Natural killer cell (primary cell): ENCODE results near the gene OSBP2. TPM values are rescaled to one million over a fixed set of nuclear protein-coding genes. Genes with fewer than 3 reads are reported as not detected.

Experiments used
- ATAC-seq, 3 donors: fragments of 150-1000 bp in 2 of 3; fragments of 200-7000 bp in 1 of 3; cut with Tn5 transposase; 1 replicate in 1 of 3; 2 replicates in 2 of 3; pipeline ENCODE4 v1.10.0; 2021; ENCODE audit warnings: mild to moderate bottlenecking in 2 of 3, moderate library complexity in 2 of 3
- DNase-seq, 2 donors: peaks; one replicate each; pipeline versions ENCODE4 v3.0.0 to v3.0.0-alpha.2; 2013 to 2021; ENCODE audit warnings: mixed read lengths in 1 of 2
- H3K27ac ChIP-seq: one replicate; pipeline ENCODE4 v1.5.1; 2013; ENCODE audit warnings: mild to moderate bottlenecking, low read length
- H3K27me3 ChIP-seq: one replicate; pipeline ENCODE4 v1.6.1; 2013; ENCODE audit warnings: low read length; ENCODE audit not compliant: control insufficient read depth, insufficient read depth
- H3K36me3 ChIP-seq: one replicate; pipeline ENCODE4 v1.6.1; 2013; ENCODE audit warnings: low read length; ENCODE audit not compliant: control insufficient read depth, insufficient read depth
- H3K4me1 ChIP-seq: one replicate; pipeline ENCODE4 v1.6.1; 2013; ENCODE audit warnings: low read length; ENCODE audit not compliant: control insufficient read depth, insufficient read depth
- H3K4me3 ChIP-seq: one replicate; pipeline ENCODE4 v1.5.1; 2013; ENCODE audit warnings: low read length
- H3K9me3 ChIP-seq: one replicate; pipeline ENCODE4 v1.6.1; 2013; ENCODE audit warnings: low read length; ENCODE audit not compliant: control insufficient read depth, insufficient read depth
- H3K27ac Mint-ChIP-seq, 2 donors: one replicate each; pipeline ENCODE4 v1.8.0; 2022; ENCODE audit warnings: mild to moderate bottlenecking in 2 of 2, mixed read lengths in 2 of 2, moderate library complexity in 1 of 2
- H3K27me3 Mint-ChIP-seq, 2 donors: one replicate each; pipeline ENCODE4 v1.8.0; 2022; ENCODE audit warnings: low read depth in 2 of 2, mixed read lengths in 2 of 2
- H3K36me3 Mint-ChIP-seq: one replicate; pipeline ENCODE4 v1.8.0; 2022; ENCODE audit warnings: mixed read lengths
- H3K4me1 Mint-ChIP-seq, 2 donors: one replicate each; pipeline ENCODE4 v1.8.0; 2022; ENCODE audit warnings: mixed read lengths in 2 of 2
- H3K4me3 Mint-ChIP-seq: one replicate; pipeline ENCODE4 v1.8.0; 2022; ENCODE audit warnings: mild to moderate bottlenecking, moderate library complexity, mixed read lengths
- H3K9me3 Mint-ChIP-seq, 2 donors: one replicate each; pipeline ENCODE4 v1.8.0; 2022; ENCODE audit warnings: mixed read lengths in 2 of 2
- WGBS: methylation state at CpG from one replicate; pipeline ENCODE4 v1.1.7; 2013; ENCODE audit warnings: missing lambda C conversion rate; ENCODE audit not compliant: insufficient coverage; 5-methylcytosine and 5-hydroxymethylcytosine counted together
- intact Hi-C: fragments of 100-400 bp; cut with micrococcal nuclease; formaldehyde crosslinking; loops from one replicate; pipeline ENCODE4 v1.14.2; 2022
- total RNA-seq, 4 donors: library from RNA; stranded (reverse); fragments of 120-200 nt in 1 of 4; gene quantifications; one replicate each; pipeline versions ENCODE4 v1.2.3 to v1.2.4, GENCODE V29; 2013 to 2022
- TF ChIP-seq, protein P1 (sequence below): fragments of 200-600 bp; IDR thresholded peaks from one replicate; pipeline ENCODE4 v1.8.0; 2022; ENCODE audit warnings: antibody characterized with exemption

OSBP2 gene
- total RNA-seq, 3 donors from 2014 or later (not counting 1 experiment from before 2014, with no cell fraction given), result 0.65 to 1.2 (median 0.79) TPM

DNA sequence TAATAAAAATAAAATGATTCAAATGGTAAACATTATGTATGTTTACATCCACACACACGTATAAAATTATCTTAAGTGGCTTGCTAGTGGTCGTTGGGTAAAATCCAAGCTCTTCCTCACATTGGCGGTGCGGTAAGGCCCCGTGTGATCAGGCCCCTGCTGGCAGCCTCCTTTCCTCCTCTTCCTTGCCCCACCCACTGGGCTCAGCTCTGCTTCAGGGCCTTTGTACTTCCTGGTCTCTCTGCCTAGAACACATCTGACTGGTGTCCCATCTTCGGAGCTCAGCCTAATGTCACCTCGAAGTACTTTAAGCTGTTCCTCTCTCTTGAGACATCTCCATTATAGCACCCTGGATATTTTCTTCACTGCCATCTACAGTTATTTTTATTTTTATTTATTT, 52.8 kb downstream of the OSBP2 start:
- no peak overlapping the region for H3K27ac ChIP-seq
- no peaks in the 10 kb centered on the region for H3K36me3 Mint-ChIP-seq
- H3K4me1 Mint-ChIP-seq, result peaks cover 0 to 4% of the 10 kb centered on the region in 2 donors
- ATAC-seq (no peak), DNase-seq (no peak)
- WGBS, result 79% methylated on average over 7 of the region's 7 CpGs
- no peaks in the 10 kb centered on the region for H3K27me3 ChIP-seq
- no peaks in the 10 kb centered on the region for H3K9me3 ChIP-seq
- peaks cover 5 to 9% of the 10 kb centered on the region in 2 donors for H3K27me3 Mint-ChIP-seq
- intact Hi-C loops, result no loop called here
- H3K4me3 Mint-ChIP-seq, result no peak overlapping the region
- H3K4me1 ChIP-seq, result peaks cover 6% of the 10 kb centered on the region
- TF ChIP-seq, protein P1, sequence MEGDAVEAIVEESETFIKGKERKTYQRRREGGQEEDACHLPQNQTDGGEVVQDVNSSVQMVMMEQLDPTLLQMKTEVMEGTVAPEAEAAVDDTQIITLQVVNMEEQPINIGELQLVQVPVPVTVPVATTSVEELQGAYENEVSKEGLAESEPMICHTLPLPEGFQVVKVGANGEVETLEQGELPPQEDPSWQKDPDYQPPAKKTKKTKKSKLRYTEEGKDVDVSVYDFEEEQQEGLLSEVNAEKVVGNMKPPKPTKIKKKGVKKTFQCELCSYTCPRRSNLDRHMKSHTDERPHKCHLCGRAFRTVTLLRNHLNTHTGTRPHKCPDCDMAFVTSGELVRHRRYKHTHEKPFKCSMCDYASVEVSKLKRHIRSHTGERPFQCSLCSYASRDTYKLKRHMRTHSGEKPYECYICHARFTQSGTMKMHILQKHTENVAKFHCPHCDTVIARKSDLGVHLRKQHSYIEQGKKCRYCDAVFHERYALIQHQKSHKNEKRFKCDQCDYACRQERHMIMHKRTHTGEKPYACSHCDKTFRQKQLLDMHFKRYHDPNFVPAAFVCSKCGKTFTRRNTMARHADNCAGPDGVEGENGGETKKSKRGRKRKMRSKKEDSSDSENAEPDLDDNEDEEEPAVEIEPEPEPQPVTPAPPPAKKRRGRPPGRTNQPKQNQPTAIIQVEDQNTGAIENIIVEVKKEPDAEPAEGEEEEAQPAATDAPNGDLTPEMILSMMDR, result no peak
- H3K27ac Mint-ChIP-seq, result no peak overlapping the region
- H3K4me3 ChIP-seq, result no peak overlapping the region
- H3K36me3 ChIP-seq, result no peaks in the 10 kb centered on the region
- no peaks in the 10 kb centered on the region for H3K9me3 Mint-ChIP-seq

DNA sequence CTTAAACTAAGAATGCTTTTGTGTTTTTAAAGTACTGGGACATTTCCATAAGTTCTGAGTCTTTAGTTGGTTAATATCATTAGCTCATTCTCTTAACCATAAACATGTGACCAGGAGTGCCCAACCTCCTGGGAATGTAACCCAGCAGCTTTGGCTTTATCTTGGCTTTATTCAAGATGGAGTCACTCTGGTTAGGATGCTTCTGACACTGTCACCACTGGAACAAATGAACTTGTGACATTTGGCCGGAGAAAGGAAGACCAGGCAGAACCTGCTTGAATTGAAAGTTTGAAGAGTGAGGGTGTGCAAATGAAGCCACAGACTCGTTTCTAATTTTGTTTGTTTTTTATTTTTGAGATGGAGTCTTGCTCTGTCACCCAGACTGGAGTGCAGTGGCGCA, 54.6 kb downstream of the OSBP2 start:
- Mint-ChIP-seq H3K4me1 (no peaks in the 10 kb centered on the region), H3K36me3 (no peaks in the 10 kb centered on the region), H3K4me3 (no peak overlapping the region), H3K9me3 (no peaks in the 10 kb centered on the region), H3K27me3 (peaks cover 0 to 5% of the 10 kb centered on the region in 2 donors), H3K27ac (no peak overlapping the region)
- no peaks in the 10 kb centered on the region for H3K9me3 ChIP-seq
- 89% methylated on average over 2 of the region's 3 CpGs for WGBS
- H3K4me3 ChIP-seq, result no peak overlapping the region
- H3K4me1 ChIP-seq, result no peaks in the 10 kb centered on the region
- TF ChIP-seq, protein P1, result no peak
- no peak for ATAC-seq
- H3K36me3 ChIP-seq, result no peaks in the 10 kb centered on the region
- DNase-seq, result no peak
- intact Hi-C loops, result no loop called here
- no peaks in the 10 kb centered on the region for H3K27me3 ChIP-seq
- H3K27ac ChIP-seq, result no peak overlapping the region

DNA sequence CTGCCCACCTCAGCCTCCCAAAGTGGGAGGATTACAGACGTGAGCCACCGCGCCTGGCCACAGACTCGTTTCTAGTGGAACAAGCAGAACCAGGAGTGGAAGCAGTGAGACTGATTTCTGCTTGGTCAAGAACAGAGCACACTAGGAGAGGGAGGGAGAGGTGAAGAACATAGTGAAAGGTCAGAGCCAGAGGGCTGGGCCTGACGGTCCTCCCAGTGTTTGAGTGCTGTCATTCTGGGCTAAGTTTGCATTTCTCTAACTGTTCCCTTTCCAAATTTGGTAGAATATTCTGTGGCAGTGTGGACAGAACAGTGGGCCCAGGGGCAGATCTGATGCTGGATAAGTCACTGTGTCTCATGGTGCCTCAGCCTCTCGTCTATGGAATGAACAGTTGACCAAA, 55.2 kb downstream of the OSBP2 start:
- intact Hi-C loops, result no loop called here

DNA sequence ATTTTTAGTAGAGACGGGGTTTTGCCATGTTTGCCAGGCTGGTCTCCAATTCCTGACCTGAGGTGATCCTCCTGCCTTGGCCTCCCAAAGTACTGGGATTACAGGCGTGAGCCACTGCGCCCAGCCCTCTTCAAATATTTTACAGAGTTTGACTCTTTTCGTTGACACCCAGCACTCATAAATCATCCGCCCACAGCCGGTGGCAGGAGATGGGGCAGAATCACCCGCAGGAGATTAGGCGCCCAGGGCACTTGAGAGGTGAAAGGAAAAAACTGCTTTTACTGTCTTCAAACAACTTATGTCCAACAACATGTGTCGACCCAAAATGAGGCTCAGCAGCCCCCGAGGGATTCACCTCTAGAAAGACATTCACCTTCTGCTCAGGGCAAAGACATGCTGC, 56.9 kb downstream of the OSBP2 start:
- Histone ChIP-seq H3K27me3 (no peaks in the 10 kb centered on the region), H3K4me1 (no peaks in the 10 kb centered on the region), H3K36me3 (no peaks in the 10 kb centered on the region), H3K27ac (no peak overlapping the region), H3K4me3 (no peak overlapping the region), H3K9me3 (no peaks in the 10 kb centered on the region)
- DNase-seq (no peak), ATAC-seq (no peak)
- Mint-ChIP-seq H3K4me1 (no peaks in the 10 kb centered on the region), H3K27ac (no peak overlapping the region), H3K9me3 (no peaks in the 10 kb centered on the region), H3K27me3 (peaks cover 0 to 3% of the 10 kb centered on the region in 2 donors), H3K4me3 (no peak overlapping the region), H3K36me3 (no peaks in the 10 kb centered on the region)
- TF ChIP-seq, protein P1, result no peak
- intact Hi-C loops, result no loop called here
- WGBS, result 79% methylated on average over 10 of the region's 10 CpGs

More for the DNA sequence above, 55.2 kb downstream of the OSBP2 start:
- Mint-ChIP-seq H3K4me1 (no peaks in the 10 kb centered on the region), H3K9me3 (no peaks in the 10 kb centered on the region), H3K36me3 (no peaks in the 10 kb centered on the region), H3K27me3 (peaks cover 0 to 5% of the 10 kb centered on the region in 2 donors), H3K4me3 (no peak overlapping the region), H3K27ac (no peak overlapping the region)
- ATAC-seq (no peak), DNase-seq (no peak)
- H3K27me3 ChIP-seq, result no peaks in the 10 kb centered on the region
- no peak overlapping the region for H3K27ac ChIP-seq
- H3K9me3 ChIP-seq, result no peaks in the 10 kb centered on the region
- H3K4me1 ChIP-seq, result no peaks in the 10 kb centered on the region
- no peaks in the 10 kb centered on the region for H3K36me3 ChIP-seq
- H3K4me3 ChIP-seq, result no peak overlapping the region
- WGBS, result 91% methylated on average over 6 of the region's 6 CpGs
- TF ChIP-seq, protein P1, result no peak
